H9 (cell line): ENCODE results near the gene MATK. TPM values are rescaled to one million over a fixed set of nuclear protein-coding genes. Genes with fewer than 3 reads are reported as not detected.

ENCODE experiments used
- DNase-seq: peaks from one replicate; pipeline ENCODE4 v3.0.0-alpha.2; 2017
- H2AFZ ChIP-seq: one replicate; pipeline ENCODE4 v1.6.1; 2013; ENCODE audit warnings: mild to moderate bottlenecking, low read length, control low read depth, moderate library complexity
- H2AK5ac ChIP-seq: 2 replicates; pipeline ENCODE4 v1.6.1; 2013; ENCODE audit warnings: low read length, control low read depth, mixed read lengths; ENCODE audit not compliant: insufficient read length
- H2BK120ac ChIP-seq: one replicate; pipeline ENCODE4 v1.6.1; 2013; ENCODE audit warnings: low read depth, mild to moderate bottlenecking, low read length, control low read depth, inconsistent platforms; ENCODE audit not compliant: poor library complexity, severe bottlenecking
- H2BK12ac ChIP-seq: 2 replicates; pipeline ENCODE4 v1.6.1; 2013; ENCODE audit warnings: low read length, control low read depth, mixed read lengths, low read depth; ENCODE audit not compliant: insufficient read length
- H2BK15ac ChIP-seq: 2 replicates; pipeline ENCODE4 v1.6.1; 2013; ENCODE audit warnings: low read depth, low read length, control low read depth
- H2BK20ac ChIP-seq: one replicate; pipeline ENCODE4 v1.6.1; 2013; ENCODE audit warnings: low read depth, mild to moderate bottlenecking, low read length, control low read depth, inconsistent platforms; ENCODE audit not compliant: poor library complexity, severe bottlenecking
- H2BK5ac ChIP-seq: 2 replicates; pipeline ENCODE4 v1.6.1; 2013; ENCODE audit warnings: low read length, control low read depth, mixed read lengths; ENCODE audit not compliant: insufficient read length
- H3K14ac ChIP-seq: 2 replicates; pipeline ENCODE4 v1.6.1; 2013; ENCODE audit warnings: low read length, control low read depth; ENCODE audit not compliant: insufficient read depth
- H3K18ac ChIP-seq: 2 replicates; pipeline ENCODE4 v1.6.1; 2013; ENCODE audit warnings: low read depth, mild to moderate bottlenecking, mixed read lengths, low read length, control low read depth; ENCODE audit not compliant: insufficient read length
- H3K23ac ChIP-seq: 2 replicates; pipeline ENCODE4 v1.6.1; 2013; ENCODE audit warnings: low read length, control low read depth, mixed read lengths, low read depth; ENCODE audit not compliant: insufficient read length
- H3K23me2 ChIP-seq: 2 replicates; pipeline ENCODE4 v1.6.1; 2013; ENCODE audit warnings: low read depth, mild to moderate bottlenecking, mixed read lengths, low read length, control low read depth; ENCODE audit not compliant: insufficient read length, poor library complexity, severe bottlenecking
- H3K27ac ChIP-seq: 2 replicates; pipeline ENCODE4 v1.5.1; 2013; ENCODE audit warnings: low read length, control low read depth, mixed read lengths, low read depth; ENCODE audit not compliant: insufficient read length
- H3K27me3 ChIP-seq: 2 replicates; pipeline ENCODE4 v1.6.1; 2013; ENCODE audit warnings: low read length, control low read depth, inconsistent platforms; ENCODE audit not compliant: insufficient read depth
- H3K4ac ChIP-seq: 2 replicates; pipeline ENCODE4 v1.6.1; 2013; ENCODE audit warnings: low read depth, mild to moderate bottlenecking, control low read depth, inconsistent platforms, low read length, moderate library complexity
- H3K4me1 ChIP-seq: 2 replicates; pipeline ENCODE4 v1.6.1; 2013; ENCODE audit warnings: low read length, control low read depth, inconsistent platforms; ENCODE audit not compliant: insufficient read depth
- H3K4me2 ChIP-seq: 2 replicates; pipeline ENCODE4 v1.6.1; 2013; ENCODE audit warnings: low read length, control low read depth, mixed read lengths; ENCODE audit not compliant: insufficient read length, insufficient read depth
- H3K56ac ChIP-seq: 2 replicates; pipeline ENCODE4 v1.6.1; 2013; ENCODE audit warnings: low read depth, mild to moderate bottlenecking, mixed read lengths, low read length, control low read depth; ENCODE audit not compliant: insufficient read length
- H3K79me1 ChIP-seq: 2 replicates; pipeline ENCODE4 v1.6.1; 2013; ENCODE audit warnings: low read depth, mild to moderate bottlenecking, moderate library complexity, low read length, control low read depth, inconsistent platforms; ENCODE audit not compliant: insufficient read depth, poor library complexity, severe bottlenecking
- H3K79me2 ChIP-seq: 2 replicates; pipeline ENCODE4 v1.6.1; 2013; ENCODE audit warnings: low read length, control low read depth, inconsistent platforms; ENCODE audit not compliant: insufficient read depth
- H3K9ac ChIP-seq: 2 replicates; pipeline ENCODE4 v1.6.1; 2013; ENCODE audit warnings: low read length, control low read depth, mixed read lengths; ENCODE audit not compliant: insufficient read length; ENCODE audit errors: extremely low read depth
- H3K9me3 ChIP-seq: one replicate; pipeline ENCODE4 v1.6.1; 2013; ENCODE audit warnings: low read depth, low read length, inconsistent platforms; ENCODE audit not compliant: control insufficient read depth
- H3T11ph ChIP-seq: one replicate; pipeline ENCODE4 v1.6.1; 2013; ENCODE audit warnings: mild to moderate bottlenecking, low read length, control low read depth, inconsistent platforms
- H4K20me1 ChIP-seq: one replicate; pipeline ENCODE4 v1.6.1; 2013; ENCODE audit not compliant: control insufficient read depth, insufficient read length, insufficient read depth
- H4K5ac ChIP-seq: 2 replicates; pipeline ENCODE4 v1.6.1; 2013; ENCODE audit warnings: low read depth, mild to moderate bottlenecking, mixed read lengths, low read length, control low read depth; ENCODE audit not compliant: insufficient read length
- H4K8ac ChIP-seq: replicated peaks from 2 replicates; pipeline ENCODE4 v1.6.1; 2013; ENCODE audit warnings: low read length, control low read depth, mixed read lengths, low read depth; ENCODE audit not compliant: insufficient read length
- H4K91ac ChIP-seq: 2 replicates; pipeline ENCODE4 v1.6.1; 2013; ENCODE audit warnings: low read depth, mild to moderate bottlenecking, moderate library complexity, mixed read lengths, low read length, control low read depth; ENCODE audit not compliant: insufficient read length
- H3K27ac Mint-ChIP-seq, 3 experiments: 2 replicates in 2 of 3; 3 replicates in 1 of 3; pipeline ENCODE4 v1.8.0; 2020 to 2021; ENCODE audit warnings: mixed read lengths in 3 of 3, mild to moderate bottlenecking in 1 of 3, moderate library complexity in 1 of 3
- H3K27me3 Mint-ChIP-seq: 2 replicates; pipeline ENCODE4 v1.8.0; 2021; ENCODE audit warnings: low read depth, mild to moderate bottlenecking, moderate library complexity, mixed read lengths
- H3K36me3 Mint-ChIP-seq, 3 experiments: 2 replicates in 2 of 3; 3 replicates in 1 of 3; pipeline ENCODE4 v1.8.0; 2020 to 2021; ENCODE audit warnings: low read depth in 3 of 3, mixed read lengths in 3 of 3; ENCODE audit not compliant: insufficient read depth in 1 of 3
- H3K4me1 Mint-ChIP-seq, 2 experiments: 2 replicates each; pipeline ENCODE4 v1.8.0; 2020; ENCODE audit warnings: mixed read lengths in 2 of 2
- H3K4me3 Mint-ChIP-seq, 2 experiments: 2 replicates in 1 of 2; 3 replicates in 1 of 2; pipeline ENCODE4 v1.8.0; 2020 to 2021; ENCODE audit warnings: mild to moderate bottlenecking in 2 of 2, mixed read lengths in 2 of 2, moderate library complexity in 1 of 2
- H3K9me3 Mint-ChIP-seq, 2 experiments: 2 replicates in 1 of 2; 3 replicates in 1 of 2; pipeline ENCODE4 v1.8.0; 2020; ENCODE audit warnings: mild to moderate bottlenecking in 2 of 2, mixed read lengths in 2 of 2, moderate library complexity in 1 of 2
- CTCF ChIP-seq: fragments of 200-600 bp; sonication (generic); conservative IDR thresholded peaks from 3 replicates; pipeline ENCODE4 v1.8.0; 2021; ENCODE audit warnings: antibody characterized with exemption, mild to moderate bottlenecking
- WGBS: extraction: QIAGEN DNeasy Blood & Tissue Kit; methylation state at CpG from one replicate; pipeline ENCODE4 v1.1.7; 2013; ENCODE audit warnings: missing lambda C conversion rate, low lambda C conversion rate, mixed read lengths; ENCODE audit not compliant: insufficient read length; ENCODE audit errors: extremely low coverage; 5-methylcytosine and 5-hydroxymethylcytosine counted together
- total RNA-seq: library from RNA; stranded (reverse); gene quantifications from 2 replicates; pipeline ENCODE4 v1.2.1, GENCODE V29; 2021

MATK gene
- total RNA-seq, 1 experiment from 2014 or later = 13.5 TPM

DNA sequence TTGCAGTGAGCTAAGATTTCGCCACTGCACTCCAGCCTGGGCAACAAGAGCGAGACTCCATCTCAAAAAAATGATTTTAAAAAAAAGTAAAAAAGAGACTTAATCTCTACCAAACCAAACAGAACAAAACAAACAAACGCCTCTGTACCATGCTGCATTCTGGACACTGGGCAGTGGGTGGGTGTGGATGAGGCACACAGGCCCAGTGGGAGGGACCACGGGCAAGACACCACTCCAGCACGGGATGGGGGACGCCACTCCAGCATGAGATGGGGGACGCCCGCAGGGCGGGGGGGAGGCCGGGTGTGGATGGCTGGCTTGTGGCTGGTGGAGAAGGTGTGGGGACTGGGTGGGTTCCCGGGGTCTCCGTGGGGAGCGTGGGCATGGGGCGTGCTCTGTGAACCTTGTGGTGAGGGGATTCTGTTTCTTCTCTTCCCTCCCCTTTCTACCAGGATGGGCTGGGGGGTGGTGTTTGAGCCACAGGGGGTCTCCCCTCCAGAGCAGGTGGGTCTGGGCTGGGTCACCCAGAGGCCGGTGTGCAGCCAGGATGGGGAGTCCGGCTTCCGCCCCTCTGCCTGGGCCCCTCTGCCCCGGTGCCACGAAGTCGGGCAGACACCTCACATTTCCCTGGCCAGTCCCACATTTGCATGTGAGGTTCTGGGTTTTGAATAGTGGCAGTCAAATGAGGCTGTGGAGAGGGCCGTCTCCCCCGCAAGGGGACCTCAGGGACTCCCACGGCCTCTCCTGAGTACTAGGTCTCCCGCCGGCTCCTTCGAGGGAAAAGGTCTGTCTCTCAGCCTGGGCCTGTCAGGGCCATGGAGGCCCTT lies 23.9 kb upstream of the MATK start:
- Mint-ChIP-seq H3K27me3 (no peaks in the 10 kb centered on the region), H3K9me3 (peaks cover 0 to 6% of the 10 kb centered on the region in 2 experiments; a peak in 2 of 5 replicates), H3K4me1 (no peaks in the 10 kb centered on the region), H3K36me3 (no peaks in the 10 kb centered on the region), H3K27ac (no peak overlapping the region), H3K4me3 (no peak overlapping the region)
- no peak overlapping the region for H3K18ac ChIP-seq
- H2AFZ ChIP-seq = no peak overlapping the region
- H2AK5ac ChIP-seq = no peak overlapping the region
- no peak overlapping the region for H4K8ac ChIP-seq
- no peaks in the 10 kb centered on the region for H3K79me2 ChIP-seq
- H3K79me1 ChIP-seq = no peaks in the 10 kb centered on the region
- H3K27me3 ChIP-seq = no peaks in the 10 kb centered on the region
- TF ChIP-seq CTCF = no peak
- no CpG with 5 or more reads among the region's 26 CpGs for WGBS
- no peak overlapping the region for H2BK12ac ChIP-seq
- H2BK120ac ChIP-seq = no peak overlapping the region
- H3K4me2 ChIP-seq = no peak overlapping the region
- no peak overlapping the region for H3K4ac ChIP-seq
- no peak overlapping the region for H3K27ac ChIP-seq
- H3K23ac ChIP-seq = no peak overlapping the region
- H3K14ac ChIP-seq = no peak overlapping the region
- H2BK20ac ChIP-seq = no peak overlapping the region
- no peaks in the 10 kb centered on the region for H3K23me2 ChIP-seq
- no peak for DNase-seq
- peaks cover 2% of the 10 kb centered on the region for H4K20me1 ChIP-seq
- no peak overlapping the region for H2BK15ac ChIP-seq
- no peak overlapping the region for H4K91ac ChIP-seq
- H4K5ac ChIP-seq = no peak overlapping the region
- no peak overlapping the region for H3K9ac ChIP-seq
- H3T11ph ChIP-seq = no peak overlapping the region
- no peaks in the 10 kb centered on the region for H3K9me3 ChIP-seq
- no peak overlapping the region for H3K56ac ChIP-seq
- no peaks in the 10 kb centered on the region for H3K4me1 ChIP-seq
- H2BK5ac ChIP-seq = no peak overlapping the region
